Activated T-cell treated with anti-CD3 and anti-CD28 coated beads, Interleukin-2, amount 50 U/mL, for 72 hours (primary cell): ENCODE data around the gene BCCIP. TPM values are rescaled to one million over a fixed set of nuclear protein-coding genes. Genes with fewer than 3 reads are reported as not detected.

Source experiments
- total RNA-seq, 2 donors: library from RNA; stranded (reverse); gene quantifications; one replicate each; pipeline ENCODE4 v1.2.3, GENCODE V29; 2022

The BCCIP gene
- total RNA-seq, 2 donors from 2014 or later = 56.8 to 72.6 TPM

Other genes starting within 250 kb of the BCCIP start
- gene TEX36, start 140.4 kb upstream of the BCCIP start, total RNA-seq = not detected
- 10 to 100 TPM; 25.1 to 26.3 TPM for gene EDRF1, start 103.8 kb upstream of the BCCIP start, total RNA-seq
- not detected for gene MMP21, start 47.7 kb upstream of the BCCIP start, total RNA-seq
- gene UROS, start 288 bp upstream of the BCCIP start, total RNA-seq = 10 to 100 TPM; 31.6 to 35.4 TPM
- 10 to 100 TPM; 24.4 to 34.4 TPM for gene DHX32, start 57.7 kb downstream of the BCCIP start, total RNA-seq
- 1 to 10 TPM in 1 of 2 donors, not detected in 1; 1.1 TPM for gene FANK1, start 73.0 kb downstream of the BCCIP start, total RNA-seq